HCT116 (cell line): ENCODE measurements around the gene CTNNA2. TPM values are rescaled to one million over a fixed set of nuclear protein-coding genes. Genes with fewer than 3 reads are reported as not detected.

ENCODE experiments used
- ATAC-seq: fragments of 200-7000 bp; cut with Tn5 transposase; 2 replicates; pipeline ENCODE4 v1.9.1; 2020; ENCODE audit warnings: mild to moderate bottlenecking, moderate library complexity
- BruUV-seq: library from RNA; stranded (reverse); fragments of 400-500 nt; replicated peaks from 2 replicates; lab custom pipeline; 2021; lab: Mats Ljungman, UMichigan
- CTCF ChIA-PET: fragments of 300-600 bp; sonication (Branson Sonifier 250); formaldehyde crosslinking; loops from one replicate; lab custom pipeline; 2021; ENCODE audit warnings: antibody characterized with exemption; lab: Charles Lee
- POLR2A ChIA-PET: fragments of 300-600, 350-600 bp; sonication (Branson Sonifier 250); formaldehyde crosslinking; loops from one replicate; lab custom pipeline; 2021; ENCODE audit warnings: antibody characterized with exemption; lab: Charles Lee
- RAD21 ChIA-PET, 2 experiments: fragments of 300-600 bp; sonication (Branson Sonifier 250); formaldehyde crosslinking; loops; one replicate each; lab custom pipeline; 2023; ENCODE audit warnings: low total read pairs in 2 of 2; ENCODE audit not compliant: uncharacterized antibody in 2 of 2, unreplicated experiment in 2 of 2, low non-redundant PET in 1 of 2; lab: Charles Lee
- DNase-seq: peaks from one replicate; pipeline ENCODE4 v3.0.0-alpha.2; 2010; ENCODE audit warnings: low read depth, low spot score
- H2AFZ ChIP-seq: fragments of 200-600 bp; shearing (Covaris generic), sonication (generic); 2 replicates; pipeline ENCODE4 v1.6.1; 2017; ENCODE audit warnings: low read depth, mixed run types, mixed read lengths, antibody characterized with exemption, low read length; ENCODE audit not compliant: poor library complexity, severe bottlenecking
- H3K27ac ChIP-seq: 2 replicates; pipeline ENCODE4 v1.5.1; 2012; ENCODE audit warnings: low read depth, low read length
- H3K27me3 ChIP-seq: fragments of 200-600 bp; sonication (generic); 2 replicates; pipeline ENCODE4 v1.6.1; 2016; ENCODE audit warnings: mixed run types, low read length, mixed read lengths; ENCODE audit not compliant: insufficient read depth
- H3K36me3 ChIP-seq, 2 experiments: fragments of 200-500 bp in 1 of 2; fragments of 200-600 bp in 1 of 2; sonication (Bioruptor generic) in 1 of 2; sonication (generic) in 1 of 2; 2 replicates each; pipeline versions ENCODE4 v1.5.1 to v1.6.1; 2014 to 2016; ENCODE audit warnings: low read length in 2 of 2, inconsistent platforms in 1 of 2, mixed read lengths in 1 of 2, mixed run types in 1 of 2; ENCODE audit not compliant: insufficient read depth in 2 of 2, control insufficient read depth in 1 of 2
- H3K4me1 ChIP-seq, 2 experiments: fragments of 200-600 bp in 1 of 2; sonication (generic) in 1 of 2; 2 replicates each; pipeline versions ENCODE4 v1.5.1 to v1.6.1; 2012 to 2017; ENCODE audit warnings: low read length in 2 of 2, inconsistent platforms in 1 of 2, mild to moderate bottlenecking in 1 of 2, mixed read lengths in 1 of 2, mixed run types in 1 of 2, moderate library complexity in 1 of 2; ENCODE audit not compliant: insufficient read depth in 2 of 2, control insufficient read depth in 1 of 2
- H3K4me2 ChIP-seq: fragments of 200-600 bp; sonication (generic); 2 replicates; pipeline ENCODE4 v1.6.1; 2017; ENCODE audit warnings: mixed run types, low read length, mixed read lengths
- H3K4me3 ChIP-seq, 2 experiments: fragments of 200-600 bp in 1 of 2; sonication (generic) in 1 of 2; replicated peaks in 1 of 2; 2 replicates each; pipeline ENCODE4 v1.5.1; 2011 to 2016; ENCODE audit warnings: low read length in 2 of 2, control low read depth in 1 of 2, low read depth in 1 of 2, mild to moderate bottlenecking in 1 of 2, mixed read lengths in 1 of 2, mixed run types in 1 of 2
- H3K79me2 ChIP-seq: fragments of 200-600 bp; sonication (generic); 2 replicates; pipeline ENCODE4 v1.6.1; 2017; ENCODE audit warnings: mild to moderate bottlenecking, mixed run types, low read length, moderate library complexity, mixed read lengths; ENCODE audit not compliant: insufficient read depth
- H3K9ac ChIP-seq: fragments of 200-600 bp; sonication (generic); 2 replicates; pipeline ENCODE4 v1.6.1; 2016; ENCODE audit warnings: low read length, mixed read lengths
- H3K9me2 ChIP-seq: fragments of 200-600 bp; sonication (generic), shearing (Covaris generic); 2 replicates; pipeline ENCODE4 v1.6.1; 2017; ENCODE audit warnings: mixed run types, mild to moderate bottlenecking, moderate library complexity; ENCODE audit not compliant: insufficient read depth
- H3K9me3 ChIP-seq, 2 experiments: fragments of 200-500 bp in 1 of 2; fragments of 200-600 bp in 1 of 2; sonication (Bioruptor generic) in 1 of 2; sonication (generic) in 1 of 2; 2 replicates each; pipeline ENCODE4 v1.6.1; 2014 to 2017; ENCODE audit warnings: low read length in 2 of 2, mixed read lengths in 2 of 2, inconsistent platforms in 1 of 2, low read depth in 1 of 2, mild to moderate bottlenecking in 1 of 2, mixed run types in 1 of 2, moderate library complexity in 1 of 2; ENCODE audit not compliant: control insufficient read depth in 1 of 2, insufficient read depth in 1 of 2
- H4K20me1 ChIP-seq: fragments of 200-600 bp; sonication (generic), shearing (Covaris generic); 2 replicates; pipeline ENCODE4 v1.6.1; 2017; ENCODE audit warnings: mixed run types, mild to moderate bottlenecking, moderate library complexity; ENCODE audit not compliant: insufficient read depth
- CEBPB ChIP-seq: IDR thresholded peaks from 2 replicates; pipeline ENCODE4 v1.6.1; 2012; ENCODE audit warnings: low read depth
- SRF ChIP-seq: IDR thresholded peaks from 2 replicates; pipeline ENCODE4 v1.6.1; 2012; ENCODE audit warnings: low read depth
- ZFX ChIP-seq: fragments of 450-650 bp; IDR thresholded peaks from 2 replicates; pipeline ENCODE4 v1.6.1; 2017
- intact Hi-C: fragments of 100-400 bp; cut with micrococcal nuclease; formaldehyde crosslinking; loops from 2 replicates; pipeline ENCODE4 v1.10.0; 2022
- total RNA-seq: library from RNA; stranded (reverse); gene quantifications from one replicate; pipeline ENCODE4 v1.2.1, GENCODE V29; 2021; ENCODE audit not compliant: unreplicated experiment
- TF ChIP-seq, protein P1 (sequence below): IDR thresholded peaks from 2 replicates; pipeline ENCODE4 v1.6.1; 2012; ENCODE audit warnings: low read depth

Gene CTNNA2
- total RNA-seq, 1 experiment from 2014 or later: not detected

DNA sequence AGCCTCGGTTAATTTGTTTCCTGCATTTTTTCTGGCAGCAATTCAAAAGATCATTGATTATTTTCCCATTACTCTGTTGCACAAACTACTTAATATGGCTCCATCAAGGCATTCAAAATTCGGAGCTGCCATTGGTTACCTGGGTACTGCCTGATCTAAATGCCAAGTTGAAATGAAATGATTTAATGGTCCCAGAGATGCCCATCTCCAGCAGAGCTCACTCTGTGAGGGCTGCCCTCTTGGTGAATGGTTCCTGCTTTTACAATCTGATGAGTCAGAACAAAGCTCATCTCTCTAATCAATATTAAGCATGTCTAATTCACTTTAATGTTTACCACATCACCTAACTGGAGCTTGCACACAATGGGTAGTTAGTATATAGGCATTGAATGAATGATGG lies 126.1 kb downstream of the CTNNA2 start:
- Histone ChIP-seq H3K4me3 (no peak overlapping the region), H3K36me3 (no peaks in the 10 kb centered on the region), H3K79me2 (no peaks in the 10 kb centered on the region), H3K27me3 (no peaks in the 10 kb centered on the region), H3K4me2 (no peak overlapping the region), H4K20me1 (no peaks in the 10 kb centered on the region), H3K9me2 (no peaks in the 10 kb centered on the region), H3K9ac (no peak overlapping the region), H3K27ac (no peak overlapping the region), H2AFZ (no peak overlapping the region), H3K4me1 (no peaks in the 10 kb centered on the region), H3K9me3 (peaks cover 17 to 27% of the 10 kb centered on the region in 2 experiments; a peak in 2 of 4 replicates)
- no peak for TF ChIP-seq SRF
- CTCF ChIA-PET: no interaction called here
- POLR2A ChIA-PET: no interaction called here
- DNase-seq: no peak
- intact Hi-C loops: no loop called here
- no peak for ATAC-seq
- RAD21 ChIA-PET: no interaction called here
- BruUV-seq: no TSS peak

DNA sequence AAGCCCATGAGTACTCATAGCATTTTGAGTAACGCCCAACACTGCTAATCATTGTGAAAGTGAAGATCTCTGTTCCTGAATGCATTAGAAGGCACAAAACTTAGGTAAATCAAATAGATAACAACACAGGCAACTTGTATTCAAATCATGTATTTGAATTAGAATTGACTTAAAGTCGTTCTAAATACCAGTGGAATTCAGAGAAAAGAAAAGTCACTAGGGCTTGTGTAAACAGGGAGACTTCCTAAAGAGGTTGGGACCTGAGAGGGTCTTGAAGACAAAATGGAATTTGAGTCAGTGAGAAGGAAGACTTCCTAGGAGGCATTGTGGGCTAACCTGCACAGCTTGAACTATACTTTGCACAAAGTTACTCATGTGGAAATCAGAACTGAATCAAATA lies 127.2 kb downstream of the CTNNA2 start:
- Histone ChIP-seq H3K36me3 (no peaks in the 10 kb centered on the region), H3K27ac (no peak overlapping the region), H3K9ac (no peak overlapping the region), H3K4me3 (no peak overlapping the region), H3K9me3 (peaks cover 17 to 22% of the 10 kb centered on the region in 2 experiments; a peak in 2 of 4 replicates), H3K4me2 (no peak overlapping the region), H3K4me1 (no peaks in the 10 kb centered on the region), H4K20me1 (no peaks in the 10 kb centered on the region), H2AFZ (no peak overlapping the region), H3K27me3 (no peaks in the 10 kb centered on the region), H3K79me2 (no peaks in the 10 kb centered on the region), H3K9me2 (no peaks in the 10 kb centered on the region)
- RAD21 ChIA-PET: no interaction called here
- DNase-seq: no peak
- TF ChIP-seq CEBPB: no peak
- TF ChIP-seq, protein P1, sequence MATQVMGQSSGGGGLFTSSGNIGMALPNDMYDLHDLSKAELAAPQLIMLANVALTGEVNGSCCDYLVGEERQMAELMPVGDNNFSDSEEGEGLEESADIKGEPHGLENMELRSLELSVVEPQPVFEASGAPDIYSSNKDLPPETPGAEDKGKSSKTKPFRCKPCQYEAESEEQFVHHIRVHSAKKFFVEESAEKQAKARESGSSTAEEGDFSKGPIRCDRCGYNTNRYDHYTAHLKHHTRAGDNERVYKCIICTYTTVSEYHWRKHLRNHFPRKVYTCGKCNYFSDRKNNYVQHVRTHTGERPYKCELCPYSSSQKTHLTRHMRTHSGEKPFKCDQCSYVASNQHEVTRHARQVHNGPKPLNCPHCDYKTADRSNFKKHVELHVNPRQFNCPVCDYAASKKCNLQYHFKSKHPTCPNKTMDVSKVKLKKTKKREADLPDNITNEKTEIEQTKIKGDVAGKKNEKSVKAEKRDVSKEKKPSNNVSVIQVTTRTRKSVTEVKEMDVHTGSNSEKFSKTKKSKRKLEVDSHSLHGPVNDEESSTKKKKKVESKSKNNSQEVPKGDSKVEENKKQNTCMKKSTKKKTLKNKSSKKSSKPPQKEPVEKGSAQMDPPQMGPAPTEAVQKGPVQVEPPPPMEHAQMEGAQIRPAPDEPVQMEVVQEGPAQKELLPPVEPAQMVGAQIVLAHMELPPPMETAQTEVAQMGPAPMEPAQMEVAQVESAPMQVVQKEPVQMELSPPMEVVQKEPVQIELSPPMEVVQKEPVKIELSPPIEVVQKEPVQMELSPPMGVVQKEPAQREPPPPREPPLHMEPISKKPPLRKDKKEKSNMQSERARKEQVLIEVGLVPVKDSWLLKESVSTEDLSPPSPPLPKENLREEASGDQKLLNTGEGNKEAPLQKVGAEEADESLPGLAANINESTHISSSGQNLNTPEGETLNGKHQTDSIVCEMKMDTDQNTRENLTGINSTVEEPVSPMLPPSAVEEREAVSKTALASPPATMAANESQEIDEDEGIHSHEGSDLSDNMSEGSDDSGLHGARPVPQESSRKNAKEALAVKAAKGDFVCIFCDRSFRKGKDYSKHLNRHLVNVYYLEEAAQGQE: no peak
- TF ChIP-seq ZFX: no peak
- intact Hi-C loops: no loop called here
- POLR2A ChIA-PET: no interaction called here
- CTCF ChIA-PET: no interaction called here
- no peak for ATAC-seq
- BruUV-seq: no TSS peak
